K562 (cell line): Measurements from ENCODE around the gene HLCS. TPM values are rescaled to one million over a fixed set of nuclear protein-coding genes. Genes with fewer than 3 reads are reported as not detected.
A peak's percentile ranks its signal among the peaks of the same experiment; 100 is the strongest.

ENCODE experiments used
- ATAC-seq: fragments of 200-7000 bp; cut with Tn5 transposase; 3 replicates; pipeline ENCODE4 v1.9.1; 2020; ENCODE audit warnings: moderate library complexity
- BruUV-seq: library from RNA; stranded (reverse); fragments of 400-500 nt; replicated peaks from 2 replicates; lab custom pipeline; 2021; lab: Mats Ljungman, UMichigan
- CTCF ChIA-PET: fragments of 300-600 bp; formaldehyde crosslinking; extraction: SDS; loops from one replicate; lab custom pipeline; 2021; ENCODE audit warnings: low intra/inter-chr PET ratio; lab: Yijun Ruan, JAX
- POLR2A ChIA-PET: fragments of 300-600, 350-650 bp; sonication (Branson Sonifier 250); formaldehyde crosslinking; extraction: SDS; loops from one replicate; lab custom pipeline; 2021; ENCODE audit warnings: antibody characterized with exemption, inconsistent platforms; lab: Yijun Ruan, JAX
- DNase-seq, 4 experiments: peaks; one replicate each; pipeline versions ENCODE4 v3.0.0 to v3.0.0-alpha.2; 2011 to 2018; ENCODE audit warnings: low spot score in 3 of 4, mixed read lengths in 3 of 4; ENCODE audit errors: extremely low read depth in 1 of 4
- FAIRE-seq: peaks from 2 replicates; lab custom pipeline; 2011; peaks lifted over from hg19 to GRCh38; lab: Jason Lieb, UNC
- H2AFZ ChIP-seq: 2 replicates; pipeline ENCODE4 v1.6.0; 2011; ENCODE audit warnings: low read depth, low read length, control low read depth, inconsistent platforms
- H3K27ac ChIP-seq: fragments of 200-600 bp; 3 replicates; pipeline ENCODE4 v1.8.0; 2011; ENCODE audit warnings: low read depth, mild to moderate bottlenecking, control low read depth, inconsistent platforms, low read length, moderate library complexity, mixed read lengths; ENCODE audit errors: extremely low read depth
- H3K27me3 ChIP-seq, 2 experiments: fragments of 300-600 bp in 1 of 2; 2 replicates in 1 of 2; 3 replicates in 1 of 2; pipeline versions ENCODE4 v1.6.0 to v1.8.0; 2011; ENCODE audit warnings: inconsistent platforms in 2 of 2, low read length in 2 of 2, mild to moderate bottlenecking in 1 of 2, mixed read lengths in 1 of 2, moderate library complexity in 1 of 2; ENCODE audit not compliant: control insufficient read depth in 2 of 2, insufficient read depth in 2 of 2
- H3K36me3 ChIP-seq: fragments of 300-600 bp; 3 replicates; pipeline ENCODE4 v1.8.0; 2011; ENCODE audit warnings: mild to moderate bottlenecking, low read length, inconsistent platforms; ENCODE audit not compliant: control insufficient read depth, insufficient read depth
- H3K4me1 ChIP-seq, 2 experiments: fragments of 200-600 bp in 1 of 2; replicated peaks in 1 of 2; 2 replicates in 1 of 2; 3 replicates in 1 of 2; pipeline versions ENCODE4 v1.5.1 to v1.8.0; 2011; ENCODE audit warnings: inconsistent platforms in 2 of 2, low read length in 2 of 2, mild to moderate bottlenecking in 1 of 2, mixed read lengths in 1 of 2, moderate library complexity in 1 of 2; ENCODE audit not compliant: control insufficient read depth in 2 of 2, insufficient read depth in 2 of 2
- H3K4me2 ChIP-seq: 2 replicates; pipeline ENCODE4 v1.6.1; 2011; ENCODE audit warnings: low read length, control low read depth, inconsistent platforms, mixed read lengths; ENCODE audit not compliant: insufficient read depth
- H3K4me3 ChIP-seq: fragments of 200-600 bp; sonication (generic), shearing (Covaris generic); 2 replicates; pipeline ENCODE4 v1.5.1; 2016; ENCODE audit warnings: control low read depth, inconsistent platforms
- H3K79me2 ChIP-seq: fragments of 200-600 bp; 3 replicates; pipeline ENCODE4 v1.8.0; 2011; ENCODE audit warnings: low read length, inconsistent platforms; ENCODE audit not compliant: control insufficient read depth, insufficient read depth
- H3K9ac ChIP-seq, 2 experiments: 2 replicates each; pipeline versions ENCODE4 v1.6.0 to v1.6.1; 2011; ENCODE audit warnings: low read depth in 2 of 2, low read length in 2 of 2, control low read depth in 1 of 2, inconsistent platforms in 1 of 2, mild to moderate bottlenecking in 1 of 2, mixed read lengths in 1 of 2; ENCODE audit not compliant: insufficient read depth in 1 of 2
- H3K9me1 ChIP-seq: one replicate; pipeline ENCODE4 v1.6.0; 2011; ENCODE audit warnings: inconsistent platforms, mild to moderate bottlenecking, low read length, moderate library complexity; ENCODE audit not compliant: control insufficient read depth, insufficient read depth
- H3K9me3 ChIP-seq: replicated peaks from 2 replicates; pipeline ENCODE4 v1.5.1; 2011; ENCODE audit warnings: low read depth, low read length, inconsistent platforms; ENCODE audit not compliant: control insufficient read depth, insufficient read depth
- H4K20me1 ChIP-seq: replicated peaks from 2 replicates; pipeline ENCODE4 v1.6.1; 2011; ENCODE audit warnings: low read length, inconsistent platforms, mixed read lengths; ENCODE audit not compliant: control insufficient read depth, insufficient read depth
- ARID2 ChIP-seq: fragments of 450-650 bp; IDR thresholded peaks from 2 replicates; pipeline ENCODE4 v1.6.1; 2017; ENCODE audit warnings: antibody characterized with exemption, mild to moderate bottlenecking
- CBX2 ChIP-seq: fragments of 200-600 bp; sonication (generic); IDR thresholded peaks from one replicate; pipeline ENCODE4 v1.6.1; 2012; ENCODE audit warnings: mild to moderate bottlenecking, low read length, inconsistent platforms; ENCODE audit not compliant: insufficient read depth, poor library complexity, severe bottlenecking
- CBX8 ChIP-seq: fragments of 200-600 bp; sonication (generic); IDR thresholded peaks from 2 replicates; pipeline ENCODE4 v1.6.1; 2012; ENCODE audit warnings: borderline replicate concordance, mixed run types, low read depth, mild to moderate bottlenecking, moderate library complexity, mixed read lengths, low read length, control low read depth, inconsistent platforms; ENCODE audit not compliant: poor library complexity, severe bottlenecking; ENCODE audit errors: extremely low read depth
- CTCF ChIP-seq, 3 experiments: IDR thresholded peaks in 2 of 3; conservative IDR thresholded peaks in 1 of 3; 2 replicates each; pipeline ENCODE4 v1.5.1; 2011 to 2012; ENCODE audit warnings: low read length in 3 of 3, mild to moderate bottlenecking in 3 of 3, control low read depth in 2 of 3, improper control_type of control experiment in 1 of 3, inconsistent platforms in 1 of 3, low read depth in 1 of 3, mixed read lengths in 1 of 3, moderate library complexity in 1 of 3; ENCODE audit not compliant: insufficient read depth in 2 of 3
- E2F6 ChIP-seq, 2 experiments: IDR thresholded peaks; 2 replicates each; pipeline ENCODE4 v1.6.1; 2011; ENCODE audit warnings: borderline replicate concordance in 1 of 2, control low read depth in 1 of 2, low read depth in 1 of 2, low read length in 1 of 2, mild to moderate bottlenecking in 1 of 2, mixed read lengths in 1 of 2, moderate library complexity in 1 of 2; ENCODE audit not compliant: insufficient read depth in 1 of 2, insufficient read length in 1 of 2, poor library complexity in 1 of 2, severe bottlenecking in 1 of 2; ENCODE audit errors: extremely low read depth in 1 of 2
- LCOR ChIP-seq: sonication (generic); formaldehyde crosslinking; IDR thresholded peaks from 2 replicates; pipeline ENCODE4 v1.8.0; 2022; ENCODE audit warnings: mild to moderate bottlenecking, missing genetic modification reagents
- RNF2 ChIP-seq: sonication (generic); IDR thresholded peaks from 2 replicates; pipeline ENCODE4 v1.6.1; 2016
- ZNF184 ChIP-seq: sonication (generic); formaldehyde crosslinking; IDR thresholded peaks from 2 replicates; pipeline ENCODE4 v1.5.0; 2020; ENCODE audit warnings: missing genetic modification reagents
- ZNF3 ChIP-seq: fragments of 250-450 bp; sonication (Bioruptor Pico); IDR thresholded peaks from 2 replicates; pipeline ENCODE4 v1.5.0; 2021; ENCODE audit warnings: mild to moderate bottlenecking, moderate library complexity
- WGBS: fragments of 100-300 bp; shearing (Covaris generic); methylation state at CpG from one replicate; pipeline ENCODE4 v1.1.6; 2016; ENCODE audit warnings: low coverage, mixed read lengths; ENCODE audit not compliant: insufficient coverage; ENCODE audit errors: missing lambda C conversion rate; 5-methylcytosine and 5-hydroxymethylcytosine counted together
- in situ Hi-C: fragments of 300-500 bp; cut with MboI; formaldehyde crosslinking; loops from 4 replicates; pipeline ENCODE4 v1.15.0; 2018; ENCODE audit warnings: inconsistent platforms, mixed read lengths
- intact Hi-C: fragments of 100-400 bp; cut with micrococcal nuclease; formaldehyde crosslinking; loops from 2 replicates; pipeline ENCODE4 v1.14.2; 2022
- polyA plus RNA-seq, 8 experiments: library from polyadenylated mRNA; depleted of rRNA in 4 of 8; stranded (reverse) in 5 of 8; unstranded in 3 of 8; fragments of >200 nt; fragmentation: Nextera tagmentation in 2 of 8; fragmentation: Illumina TruSeq in 1 of 8; extraction: Ambion mirVana in 2 of 8; extraction: Trizol in 1 of 8; gene quantifications; 2 replicates each; pipeline versions ENCODE4 v1.2.1 to v1.2.3, GENCODE V29; 2011 to 2014; ENCODE audit warnings: inconsistent platforms in 1 of 8, missing spikeins in 1 of 8
- total RNA-seq, 7 experiments: library from RNA; depleted of rRNA in 6 of 7; stranded (reverse); fragments of >200 nt in 6 of 7; fragmentation: Illumina TruSeq in 2 of 7; extraction: Trizol in 2 of 7; gene quantifications; 2 replicates each; pipeline versions ENCODE4 v1.2.1 to v1.2.3, GENCODE V29; 2011 to 2021; ENCODE audit warnings: low replicate concordance in 1 of 7

The HLCS gene
- total and polyA plus RNA-seq, 9 of the 15 experiments (the other 6 are each of a cell fraction or from before 2014, with no cell fraction given), result 3.0 to 21.5 (median 17.1) TPM

- Histone ChIP-seq H3K4me2 (no peak overlapping the region), H3K27ac (no peak overlapping the region), H3K27me3 (peaks cover 88 to 93% of the 10 kb centered on the region in 2 experiments), H3K9ac (no peak overlapping the region), H3K79me2 (no peaks in the 10 kb centered on the region), H3K36me3 (no peaks in the 10 kb centered on the region), H3K4me3 (no peak overlapping the region), H3K9me1 (no peaks in the 10 kb centered on the region), H2AFZ (no peak overlapping the region), H3K4me1 (peaks cover 0 to 28% of the 10 kb centered on the region in 2 experiments; a peak in 2 of 5 replicates), H3K9me3 (no peaks in the 10 kb centered on the region), H4K20me1 (peaks cover 7% of the 10 kb centered on the region)
- DNase-seq (no peak), ATAC-seq (no peak), FAIRE-seq (no peak)
- BruUV-seq, result no TSS peak
- WGBS, result 15% methylated on average over 13 of the region's 13 CpGs
- TF ChIP-seq CBX8, result peak; percentile 26
- TF ChIP-seq ZNF3 (CRISPR knock-in tag), result no peak
- ChIA-PET CTCF (interaction anchor here (0.6 kb wide), 1 partner anchor 287 kb away, joined by 4 read pairs; no protein-coding TSS in a partner anchor), POLR2A (interaction anchor here (0.6 kb wide), 1 partner anchor 351 kb away, joined by 3 read pairs; no protein-coding TSS in a partner anchor)
- in situ Hi-C loops (no loop called here), intact Hi-C loops (no loop called here)
Observed at GRCh38 chr21:36706482-36706852, 260.0 kb downstream of the HLCS start.

GRCh38 chr21:36705679-36706481 lies 260.6 kb downstream of the HLCS start:
- peak; percentile 22 to 39 (median 35); a peak in 4 of 6 replicates for TF ChIP-seq CTCF (IDR thresholded peaks at IDR 0.05 in 2 of 3, conservative IDR thresholded peaks at IDR 0.05 in 1 of 3; ENCODE audit: insufficient read depth in 2 of 3, low read depth in 1 of 3, low read length in 3 of 3)
- TF ChIP-seq ZNF184 (CRISPR knock-in tag), result no peak
- TF ChIP-seq CBX2, result peak; percentile 58
- no peak for TF ChIP-seq ARID2
- no peak for TF ChIP-seq RNF2
- TF ChIP-seq LCOR, result no peak
- TF ChIP-seq E2F6 (IDR thresholded peaks at IDR 0.05; ENCODE audit: borderline replicate concordance in 1 of 2, extremely low read depth in 1 of 2, insufficient read depth in 1 of 2, insufficient read length in 1 of 2, low read depth in 1 of 2, low read length in 1 of 2, poor library complexity in 1 of 2, severe bottlenecking in 1 of 2), result peak in 1 of 2 experiments; percentile 8
- Histone ChIP-seq H3K4me2 (no peak overlapping the region), H2AFZ (no peak overlapping the region), H3K27ac (no peak overlapping the region), H4K20me1 (peaks cover 7% of the 10 kb centered on the region), H3K36me3 (no peaks in the 10 kb centered on the region), H3K9me1 (no peaks in the 10 kb centered on the region), H3K9ac (no peak overlapping the region), H3K9me3 (no peaks in the 10 kb centered on the region), H3K4me3 (no peak overlapping the region), H3K4me1 (peaks cover 0 to 33% of the 10 kb centered on the region in 2 experiments; a peak in 2 of 5 replicates), H3K27me3 (peaks cover 89 to 98% of the 10 kb centered on the region in 2 experiments), H3K79me2 (no peaks in the 10 kb centered on the region)
- in situ Hi-C loops, result no loop called here
- intact Hi-C loops, result no loop called here
- ATAC-seq, result peak; percentile 62
- 15% methylated on average over 19 of the region's 22 CpGs for WGBS
- peak in 3 of 4 experiments; percentile 17 to 59 (median 51) for DNase-seq
- CTCF ChIA-PET, result interaction anchor here (0.6 kb wide), 1 partner anchor 286 kb away, joined by 4 read pairs; no protein-coding TSS in a partner anchor
- no peak for FAIRE-seq
- no TSS peak for BruUV-seq
- POLR2A ChIA-PET, result interaction anchor here (0.6 kb wide), 1 partner anchor 352 kb away, joined by 3 read pairs; no protein-coding TSS in a partner anchor
